Activated CD4-positive, alpha-beta T cell treated with anti-CD3 and anti-CD28 coated beads, Interleukin-2, amount 10 ng/mL, durations not matched to agents 24 days and 14 days (primary cell): ENCODE results near the gene ARL15. TPM values are rescaled to one million over a fixed set of nuclear protein-coding genes. Genes with fewer than 3 reads are reported as not detected.

Experiments
- DNase-seq: peaks from one replicate; pipeline ENCODE4 v3.0.0; 2022
- H3K27ac Mint-ChIP-seq: one replicate; pipeline ENCODE4 v1.8.0; 2022; ENCODE audit warnings: mild to moderate bottlenecking, mixed read lengths
- H3K27me3 Mint-ChIP-seq: one replicate; pipeline ENCODE4 v1.8.0; 2022; ENCODE audit warnings: mixed read lengths
- H3K36me3 Mint-ChIP-seq: one replicate; pipeline ENCODE4 v1.8.0; 2022; ENCODE audit warnings: low read depth, mild to moderate bottlenecking, mixed read lengths
- H3K4me1 Mint-ChIP-seq: one replicate; pipeline ENCODE4 v1.8.0; 2021; ENCODE audit warnings: mixed read lengths
- H3K4me3 Mint-ChIP-seq: one replicate; pipeline ENCODE4 v1.8.0; 2022; ENCODE audit warnings: mild to moderate bottlenecking, moderate library complexity, mixed read lengths
- H3K9me3 Mint-ChIP-seq: one replicate; pipeline ENCODE4 v1.8.0; 2021; ENCODE audit warnings: mixed read lengths
- intact Hi-C: fragments of 100-400 bp; cut with micrococcal nuclease; formaldehyde crosslinking; loops from one replicate; pipeline ENCODE4 v1.15.1; 2023
- total RNA-seq: library from RNA; stranded (reverse); gene quantifications from 2 replicates; pipeline ENCODE4 v1.2.3, GENCODE V29; 2022

Gene ARL15
- total RNA-seq, 1 donor from 2014 or later: 7.4 TPM

- no peak for DNase-seq
- Mint-ChIP-seq H3K27ac (no peak overlapping the region), H3K4me3 (no peak overlapping the region), H3K27me3 (no peaks in the 10 kb centered on the region), H3K9me3 (no peaks in the 10 kb centered on the region), H3K36me3 (no peaks in the 10 kb centered on the region), H3K4me1 (no peaks in the 10 kb centered on the region)
- intact Hi-C loops: no loop called here
Measured at GRCh38 chr5:53934151-53934820, 376.1 kb downstream of the ARL15 start.

- DNase-seq: no peak
- no peaks in the 10 kb centered on the region for H3K9me3 Mint-ChIP-seq
- no peaks in the 10 kb centered on the region for H3K36me3 Mint-ChIP-seq
- no peak overlapping the region for H3K27ac Mint-ChIP-seq
- H3K27me3 Mint-ChIP-seq: no peaks in the 10 kb centered on the region
- H3K4me1 Mint-ChIP-seq: no peaks in the 10 kb centered on the region
- intact Hi-C loops: no loop called here
- no peak overlapping the region for H3K4me3 Mint-ChIP-seq
Measured at GRCh38 chr5:53932351-53932750, 378.0 kb downstream of the ARL15 start.

- no peaks in the 10 kb centered on the region for H3K9me3 Mint-ChIP-seq
- H3K27ac Mint-ChIP-seq: no peak overlapping the region
- intact Hi-C loops: no loop called here
- no peaks in the 10 kb centered on the region for H3K36me3 Mint-ChIP-seq
- no peak for DNase-seq
- H3K4me3 Mint-ChIP-seq: no peak overlapping the region
- H3K4me1 Mint-ChIP-seq: no peaks in the 10 kb centered on the region
- no peaks in the 10 kb centered on the region for H3K27me3 Mint-ChIP-seq
Measured at GRCh38 chr5:53930457-53930856, 379.9 kb downstream of the ARL15 start.

- Mint-ChIP-seq H3K36me3 (no peaks in the 10 kb centered on the region), H3K4me3 (no peak overlapping the region), H3K27me3 (no peaks in the 10 kb centered on the region), H3K4me1 (no peaks in the 10 kb centered on the region), H3K27ac (no peak overlapping the region), H3K9me3 (no peaks in the 10 kb centered on the region)
- intact Hi-C loops: no loop called here
- no peak for DNase-seq
Measured at GRCh38 chr5:53929570-53929969, 380.8 kb downstream of the ARL15 start.

GRCh38 chr5:53929152-53929551 lies 381.2 kb downstream of the ARL15 start:
- Mint-ChIP-seq H3K27ac (no peak overlapping the region), H3K4me3 (no peak overlapping the region), H3K4me1 (no peaks in the 10 kb centered on the region), H3K27me3 (no peaks in the 10 kb centered on the region), H3K36me3 (no peaks in the 10 kb centered on the region), H3K9me3 (no peaks in the 10 kb centered on the region)
- intact Hi-C loops: no loop called here
- no peak for DNase-seq

GRCh38 chr5:53928641-53929040 lies 381.7 kb downstream of the ARL15 start:
- no peaks in the 10 kb centered on the region for H3K9me3 Mint-ChIP-seq
- H3K4me3 Mint-ChIP-seq: no peak overlapping the region
- no peaks in the 10 kb centered on the region for H3K27me3 Mint-ChIP-seq
- no peak for DNase-seq
- no peak overlapping the region for H3K27ac Mint-ChIP-seq
- intact Hi-C loops: no loop called here
- no peaks in the 10 kb centered on the region for H3K36me3 Mint-ChIP-seq
- no peaks in the 10 kb centered on the region for H3K4me1 Mint-ChIP-seq

- DNase-seq: no peak
- Mint-ChIP-seq H3K27ac (no peak overlapping the region), H3K4me1 (no peaks in the 10 kb centered on the region), H3K27me3 (no peaks in the 10 kb centered on the region), H3K4me3 (no peak overlapping the region), H3K36me3 (no peaks in the 10 kb centered on the region), H3K9me3 (no peaks in the 10 kb centered on the region)
- intact Hi-C loops: no loop called here
Measured at GRCh38 chr5:53927668-53928247, 382.6 kb downstream of the ARL15 start.

GRCh38 chr5:53926026-53926425 lies 384.3 kb downstream of the ARL15 start:
- Mint-ChIP-seq H3K4me1 (no peaks in the 10 kb centered on the region), H3K9me3 (no peaks in the 10 kb centered on the region), H3K27ac (no peak overlapping the region), H3K27me3 (no peaks in the 10 kb centered on the region), H3K36me3 (no peaks in the 10 kb centered on the region), H3K4me3 (no peak overlapping the region)
- intact Hi-C loops: no loop called here
- DNase-seq: no peak

- Mint-ChIP-seq H3K36me3 (no peaks in the 10 kb centered on the region), H3K4me1 (no peaks in the 10 kb centered on the region), H3K27ac (no peak overlapping the region), H3K27me3 (no peaks in the 10 kb centered on the region), H3K9me3 (no peaks in the 10 kb centered on the region), H3K4me3 (no peak overlapping the region)
- DNase-seq: no peak
- intact Hi-C loops: no loop called here
Measured at GRCh38 chr5:53924392-53924791, 386.0 kb downstream of the ARL15 start.

GRCh38 chr5:53923961-53924360 lies 386.4 kb downstream of the ARL15 start:
- Mint-ChIP-seq H3K27me3 (no peaks in the 10 kb centered on the region), H3K36me3 (no peaks in the 10 kb centered on the region), H3K27ac (no peak overlapping the region), H3K4me1 (no peaks in the 10 kb centered on the region), H3K9me3 (no peaks in the 10 kb centered on the region), H3K4me3 (no peak overlapping the region)
- intact Hi-C loops: no loop called here
- no peak for DNase-seq

- Mint-ChIP-seq H3K36me3 (no peaks in the 10 kb centered on the region), H3K9me3 (no peaks in the 10 kb centered on the region), H3K27me3 (no peaks in the 10 kb centered on the region), H3K27ac (no peak overlapping the region), H3K4me1 (no peaks in the 10 kb centered on the region), H3K4me3 (no peak overlapping the region)
- no peak for DNase-seq
- intact Hi-C loops: no loop called here
Measured at GRCh38 chr5:53922508-53923498, 387.6 kb downstream of the ARL15 start.

GRCh38 chr5:53917826-53918225 lies 392.5 kb downstream of the ARL15 start:
- Mint-ChIP-seq H3K36me3 (no peaks in the 10 kb centered on the region), H3K27me3 (no peaks in the 10 kb centered on the region), H3K4me3 (no peak overlapping the region), H3K4me1 (no peaks in the 10 kb centered on the region), H3K9me3 (no peaks in the 10 kb centered on the region), H3K27ac (no peak overlapping the region)
- no peak for DNase-seq
- intact Hi-C loops: no loop called here

- H3K27me3 Mint-ChIP-seq: no peaks in the 10 kb centered on the region
- no peak for DNase-seq
- H3K9me3 Mint-ChIP-seq: no peaks in the 10 kb centered on the region
- no peak overlapping the region for H3K4me3 Mint-ChIP-seq
- H3K27ac Mint-ChIP-seq: no peak overlapping the region
- no peaks in the 10 kb centered on the region for H3K36me3 Mint-ChIP-seq
- intact Hi-C loops: no loop called here
- no peaks in the 10 kb centered on the region for H3K4me1 Mint-ChIP-seq
Measured at GRCh38 chr5:53917095-53917494, 393.3 kb downstream of the ARL15 start.

- H3K4me1 Mint-ChIP-seq: no peaks in the 10 kb centered on the region
- H3K4me3 Mint-ChIP-seq: no peak overlapping the region
- H3K9me3 Mint-ChIP-seq: no peaks in the 10 kb centered on the region
- intact Hi-C loops: no loop called here
- no peaks in the 10 kb centered on the region for H3K36me3 Mint-ChIP-seq
- no peaks in the 10 kb centered on the region for H3K27me3 Mint-ChIP-seq
- H3K27ac Mint-ChIP-seq: no peak overlapping the region
- DNase-seq: no peak
Measured at GRCh38 chr5:53915120-53915519, 395.3 kb downstream of the ARL15 start.
